ENCODE data around the gene CCL23. TPM values are rescaled to one million over a fixed set of nuclear protein-coding genes. Genes with fewer than 3 reads are reported as not detected.

CCL23 gene
- polyA plus RNA-seq, 1 donor from 2014 or later: not detected

DNA sequence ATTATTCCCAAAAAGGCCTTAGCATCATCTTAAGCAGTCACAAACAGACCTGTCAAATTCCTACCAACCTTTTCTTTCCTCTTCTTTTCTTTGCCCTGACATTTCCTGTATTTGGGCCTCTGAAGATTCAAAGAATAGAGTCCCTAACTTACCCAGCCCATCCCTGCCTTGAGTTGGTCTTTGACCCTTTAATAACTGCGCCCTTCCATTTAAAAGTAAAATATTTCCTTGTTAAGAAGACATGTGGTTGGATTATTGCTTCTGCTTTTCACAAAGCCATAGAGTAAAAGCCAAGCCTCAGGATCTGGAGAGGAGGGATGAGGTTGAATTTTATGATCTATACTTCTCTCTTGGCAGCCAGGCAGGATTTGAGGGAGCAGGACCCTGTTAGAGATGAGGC is 13.2 kb upstream of the CCL23 start:
- Histone ChIP-seq H3K9ac (ENCODE audit: low read length) (no peak overlapping the region), H3K79me2 (replicated peaks; ENCODE audit: insufficient read depth, low read length) (no peaks in the 10 kb centered on the region), H3F3A (ENCODE audit: insufficient read depth, low read length, poor library complexity, severe bottlenecking) (no peaks in the 10 kb centered on the region), H3K4me2 (ENCODE audit: low read length) (no peak overlapping the region), H3K36me3 (ENCODE audit: insufficient read depth, low read length) (no peaks in the 10 kb centered on the region), H3K4me3 (ENCODE audit: low read length) (no peak overlapping the region), H3K27ac (ENCODE audit: low read length) (no peak overlapping the region), H2AFZ (ENCODE audit: low read depth, low read length) (no peak overlapping the region), H3K9me2 (ENCODE audit: insufficient read depth, low read length) (no peaks in the 10 kb centered on the region), H3K9me3 (ENCODE audit: low read length) (no peaks in the 10 kb centered on the region), H3K27me3 (ENCODE audit: insufficient read depth, low read depth, low read length) (no peaks in the 10 kb centered on the region), H4K20me1 (ENCODE audit: insufficient read depth) (no peaks in the 10 kb centered on the region)
- TF ChIP-seq MXI1 (conservative IDR thresholded peaks at IDR 0.05; ENCODE audit: poor library complexity, severe bottlenecking) (no peak), POLR2AphosphoS5 (IDR thresholded peaks at IDR 0.05) (no peak), TAF1 (IDR thresholded peaks at IDR 0.05; ENCODE audit: low read depth) (no peak), EP300 (conservative IDR thresholded peaks at IDR 0.05; ENCODE audit: poor library complexity, severe bottlenecking) (no peak), EZH2 (IDR thresholded peaks at IDR 0.05; ENCODE audit: borderline replicate concordance, insufficient read depth, low read length, poor library complexity, severe bottlenecking) (no peak), SMC3 (conservative IDR thresholded peaks at IDR 0.05; ENCODE audit: poor library complexity) (no peak)
- TF ChIP-seq, protein P1, sequence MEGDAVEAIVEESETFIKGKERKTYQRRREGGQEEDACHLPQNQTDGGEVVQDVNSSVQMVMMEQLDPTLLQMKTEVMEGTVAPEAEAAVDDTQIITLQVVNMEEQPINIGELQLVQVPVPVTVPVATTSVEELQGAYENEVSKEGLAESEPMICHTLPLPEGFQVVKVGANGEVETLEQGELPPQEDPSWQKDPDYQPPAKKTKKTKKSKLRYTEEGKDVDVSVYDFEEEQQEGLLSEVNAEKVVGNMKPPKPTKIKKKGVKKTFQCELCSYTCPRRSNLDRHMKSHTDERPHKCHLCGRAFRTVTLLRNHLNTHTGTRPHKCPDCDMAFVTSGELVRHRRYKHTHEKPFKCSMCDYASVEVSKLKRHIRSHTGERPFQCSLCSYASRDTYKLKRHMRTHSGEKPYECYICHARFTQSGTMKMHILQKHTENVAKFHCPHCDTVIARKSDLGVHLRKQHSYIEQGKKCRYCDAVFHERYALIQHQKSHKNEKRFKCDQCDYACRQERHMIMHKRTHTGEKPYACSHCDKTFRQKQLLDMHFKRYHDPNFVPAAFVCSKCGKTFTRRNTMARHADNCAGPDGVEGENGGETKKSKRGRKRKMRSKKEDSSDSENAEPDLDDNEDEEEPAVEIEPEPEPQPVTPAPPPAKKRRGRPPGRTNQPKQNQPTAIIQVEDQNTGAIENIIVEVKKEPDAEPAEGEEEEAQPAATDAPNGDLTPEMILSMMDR (IDR thresholded peaks at IDR 0.05; ENCODE audit: poor library complexity, severe bottlenecking): no peak

DNA sequence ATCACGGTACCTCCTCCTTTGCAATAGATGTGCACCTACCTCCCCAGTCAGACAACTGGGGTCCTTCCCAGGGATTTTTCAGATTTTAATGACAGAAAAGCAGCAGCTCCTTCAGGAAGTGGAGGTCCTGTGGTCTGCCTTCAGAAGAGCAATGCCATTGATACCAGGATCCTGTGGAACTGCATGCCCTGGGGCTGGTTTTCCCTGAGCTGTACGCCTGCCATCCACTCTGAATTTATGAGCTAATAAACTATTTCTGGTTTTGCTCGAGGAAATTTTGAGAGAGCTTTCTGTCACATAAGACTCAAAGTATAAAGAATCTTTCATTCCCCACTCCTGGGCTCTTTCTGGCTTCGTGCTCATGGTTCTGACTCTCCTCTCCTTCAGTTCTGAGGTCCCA is 10.0 kb upstream of the CCL23 start:
- Histone ChIP-seq H4K20me1 (ENCODE audit: insufficient read depth) (no peaks in the 10 kb centered on the region), H2AFZ (ENCODE audit: low read depth, low read length) (no peak overlapping the region), H3F3A (ENCODE audit: insufficient read depth, low read length, poor library complexity, severe bottlenecking) (no peaks in the 10 kb centered on the region), H3K9ac (ENCODE audit: low read length) (no peak overlapping the region), H3K4me3 (ENCODE audit: low read length) (no peak overlapping the region), H3K27ac (ENCODE audit: low read length) (no peak overlapping the region), H3K4me2 (ENCODE audit: low read length) (no peak overlapping the region), H3K9me3 (ENCODE audit: low read length) (no peaks in the 10 kb centered on the region), H3K79me2 (replicated peaks; ENCODE audit: insufficient read depth, low read length) (no peaks in the 10 kb centered on the region), H3K27me3 (ENCODE audit: insufficient read depth, low read depth, low read length) (no peaks in the 10 kb centered on the region), H3K36me3 (ENCODE audit: insufficient read depth, low read length) (no peaks in the 10 kb centered on the region), H3K9me2 (ENCODE audit: insufficient read depth, low read length) (no peaks in the 10 kb centered on the region)
- TF ChIP-seq SMC3 (conservative IDR thresholded peaks at IDR 0.05; ENCODE audit: poor library complexity) (no peak), EP300 (conservative IDR thresholded peaks at IDR 0.05; ENCODE audit: poor library complexity, severe bottlenecking) (no peak), TAF1 (IDR thresholded peaks at IDR 0.05; ENCODE audit: low read depth) (no peak), POLR2AphosphoS5 (IDR thresholded peaks at IDR 0.05) (no peak), MXI1 (conservative IDR thresholded peaks at IDR 0.05; ENCODE audit: poor library complexity, severe bottlenecking) (no peak), EZH2 (IDR thresholded peaks at IDR 0.05; ENCODE audit: borderline replicate concordance, insufficient read depth, low read length, poor library complexity, severe bottlenecking) (no peak), RAD21 (conservative IDR thresholded peaks at IDR 0.05) (no peak)
- TF ChIP-seq, protein P1 (IDR thresholded peaks at IDR 0.05; ENCODE audit: poor library complexity, severe bottlenecking): no peak
- TF ChIP-seq, protein P2, sequence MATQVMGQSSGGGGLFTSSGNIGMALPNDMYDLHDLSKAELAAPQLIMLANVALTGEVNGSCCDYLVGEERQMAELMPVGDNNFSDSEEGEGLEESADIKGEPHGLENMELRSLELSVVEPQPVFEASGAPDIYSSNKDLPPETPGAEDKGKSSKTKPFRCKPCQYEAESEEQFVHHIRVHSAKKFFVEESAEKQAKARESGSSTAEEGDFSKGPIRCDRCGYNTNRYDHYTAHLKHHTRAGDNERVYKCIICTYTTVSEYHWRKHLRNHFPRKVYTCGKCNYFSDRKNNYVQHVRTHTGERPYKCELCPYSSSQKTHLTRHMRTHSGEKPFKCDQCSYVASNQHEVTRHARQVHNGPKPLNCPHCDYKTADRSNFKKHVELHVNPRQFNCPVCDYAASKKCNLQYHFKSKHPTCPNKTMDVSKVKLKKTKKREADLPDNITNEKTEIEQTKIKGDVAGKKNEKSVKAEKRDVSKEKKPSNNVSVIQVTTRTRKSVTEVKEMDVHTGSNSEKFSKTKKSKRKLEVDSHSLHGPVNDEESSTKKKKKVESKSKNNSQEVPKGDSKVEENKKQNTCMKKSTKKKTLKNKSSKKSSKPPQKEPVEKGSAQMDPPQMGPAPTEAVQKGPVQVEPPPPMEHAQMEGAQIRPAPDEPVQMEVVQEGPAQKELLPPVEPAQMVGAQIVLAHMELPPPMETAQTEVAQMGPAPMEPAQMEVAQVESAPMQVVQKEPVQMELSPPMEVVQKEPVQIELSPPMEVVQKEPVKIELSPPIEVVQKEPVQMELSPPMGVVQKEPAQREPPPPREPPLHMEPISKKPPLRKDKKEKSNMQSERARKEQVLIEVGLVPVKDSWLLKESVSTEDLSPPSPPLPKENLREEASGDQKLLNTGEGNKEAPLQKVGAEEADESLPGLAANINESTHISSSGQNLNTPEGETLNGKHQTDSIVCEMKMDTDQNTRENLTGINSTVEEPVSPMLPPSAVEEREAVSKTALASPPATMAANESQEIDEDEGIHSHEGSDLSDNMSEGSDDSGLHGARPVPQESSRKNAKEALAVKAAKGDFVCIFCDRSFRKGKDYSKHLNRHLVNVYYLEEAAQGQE (IDR thresholded peaks at IDR 0.05; ENCODE audit: borderline replicate concordance): no peak

Measured in neural cell (in vitro differentiated cells).